Activated naive CD4-positive, alpha-beta T cell treated with anti-CD3 and anti-CD28 coated beads for 36 hours (primary cell): ENCODE measurements around the gene TCEA2. TPM values are rescaled to one million over a fixed set of nuclear protein-coding genes. Genes with fewer than 3 reads are reported as not detected.

Experiments
- microRNA-seq: library from miRNA; unstranded; fragments of <30 nt; microRNA quantifications from one replicate; pipeline ENCODE4 v1.2.0, GENCODE V29; 2022; ENCODE audit warnings: borderline microRNAs expressed, borderline replicate concordance
- total RNA-seq, 2 experiments: library from RNA; stranded (reverse); gene quantifications; one replicate each; pipeline ENCODE4 v1.2.3, GENCODE V29; 2021

TCEA2 gene
- total RNA-seq, 2 experiments from 2014 or later = 16.7 to 18.2 TPM

Small RNAs within 50 kb of the gene (microRNA-seq; reads per million reads assigned to microRNA genes)
- gene MIR6813 = 2.7 reads per million

Other genes starting within 250 kb of the TCEA2 start
- under 1 TPM; 0.17 to 0.20 TPM for gene ZBTB46, start 231.9 kb upstream of the TCEA2 start, total RNA-seq
- gene ABHD16B, start 201.7 kb upstream of the TCEA2 start, total RNA-seq = not detected
- gene TPD52L2, start 197.9 kb upstream of the TCEA2 start, total RNA-seq = 10 to 100 TPM; 38.2 to 38.9 TPM
- gene DNAJC5, start 168.1 kb upstream of the TCEA2 start, total RNA-seq = 10 to 100 TPM; 19.4 to 19.5 TPM
- gene UCKL1, start 106.8 kb upstream of the TCEA2 start, total RNA-seq = 10 to 100 TPM; 23.3 to 23.9 TPM
- 1 to 10 TPM; 7.9 to 8.3 TPM for gene ZNF512B, start 93.3 kb upstream of the TCEA2 start, total RNA-seq
- 10 to 100 TPM; 20.5 to 21.8 TPM for gene SAMD10, start 83.6 kb upstream of the TCEA2 start, total RNA-seq
- 10 to 100 TPM; 39.4 to 40.2 TPM for gene PRPF6, start 82.1 kb upstream of the TCEA2 start, total RNA-seq
- 1 to 10 TPM; 1.1 to 1.7 TPM for gene C20orf204, start 27.0 kb upstream of the TCEA2 start, total RNA-seq
- not detected for gene SOX18, start 13.6 kb upstream of the TCEA2 start, total RNA-seq
- gene RGS19, start 16.3 kb downstream of the TCEA2 start, total RNA-seq = 10 to 100 TPM; 20.6 to 23.5 TPM
- under 1 TPM; 0.45 to 0.47 TPM for gene OPRL1, start 16.9 kb downstream of the TCEA2 start, total RNA-seq
- gene LKAAEAR1, start 21.2 kb downstream of the TCEA2 start, total RNA-seq = under 1 TPM; 0.33 to 0.62 TPM
- gene NPBWR2, start 44.4 kb downstream of the TCEA2 start, total RNA-seq = not detected
- gene MYT1, start 101.3 kb downstream of the TCEA2 start, total RNA-seq = under 1 TPM; 0.05 TPM
- 10 to 100 TPM; 34.5 to 36.7 TPM for gene PCMTD2, start 192.6 kb downstream of the TCEA2 start, total RNA-seq